HG02610 (cell line): ENCODE measurements around the gene MUSK.
"Not testable (repeated sequence)": the region's sequence is repeated elsewhere in the genome, so short reads cannot be mapped to it uniquely, and the experiment has no call there.

Experiments
- ATAC-seq: cut with Tn5 transposase; IDR thresholded peaks from one replicate; pipeline ENCODE4 v1.9.1; 2021; ENCODE audit warnings: mild to moderate bottlenecking, moderate library complexity; ENCODE audit not compliant: unreplicated experiment

The MUSK gene

DNA sequence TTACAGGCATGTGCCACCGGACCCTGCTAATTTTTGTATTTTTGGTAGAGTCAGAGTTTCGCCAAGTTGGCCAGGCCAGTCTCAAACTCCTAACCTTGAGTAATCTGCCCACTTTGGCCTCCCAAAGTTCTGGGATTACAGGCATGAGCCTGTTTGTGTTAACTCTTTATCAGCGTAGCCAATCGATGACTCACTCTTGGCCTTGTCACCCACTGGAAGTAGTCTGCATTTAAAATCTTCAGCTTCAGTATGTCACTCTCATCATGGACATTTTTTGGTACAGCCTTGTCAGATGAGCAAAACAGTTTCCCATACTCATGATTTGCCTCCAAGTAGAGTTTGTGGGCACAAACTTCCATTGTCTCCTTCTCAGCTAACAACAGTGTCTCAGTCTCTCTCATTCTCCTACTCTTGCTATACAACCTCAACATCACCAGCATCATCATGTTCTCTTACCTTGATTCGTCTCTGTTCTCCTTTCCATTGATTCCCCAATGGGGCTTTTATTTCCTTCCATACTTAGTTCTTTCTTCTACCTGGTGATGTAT lies 22.5 kb downstream of the MUSK start:
- no peak for ATAC-seq

DNA sequence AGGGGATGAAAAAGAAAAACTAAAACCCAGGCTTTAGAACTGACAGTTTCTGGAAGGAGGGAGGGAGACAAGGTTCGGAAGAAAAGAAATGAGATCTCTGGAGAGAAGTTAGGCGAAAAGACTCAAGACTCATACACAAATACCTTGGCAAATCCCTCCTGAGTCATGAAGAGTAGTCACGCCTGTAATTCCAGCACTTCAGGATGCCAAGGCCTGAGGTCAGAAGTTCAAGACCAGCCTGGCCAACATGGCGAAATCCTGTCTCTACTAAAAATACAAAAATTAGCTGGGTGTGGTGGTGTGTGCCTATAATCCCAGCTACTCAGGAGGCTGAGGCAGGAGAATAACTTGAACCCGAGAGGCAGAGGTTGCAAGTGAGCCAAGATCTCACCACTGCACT lies 27.3 kb downstream of the MUSK start:
- ATAC-seq, result not testable (repeated sequence)

DNA sequence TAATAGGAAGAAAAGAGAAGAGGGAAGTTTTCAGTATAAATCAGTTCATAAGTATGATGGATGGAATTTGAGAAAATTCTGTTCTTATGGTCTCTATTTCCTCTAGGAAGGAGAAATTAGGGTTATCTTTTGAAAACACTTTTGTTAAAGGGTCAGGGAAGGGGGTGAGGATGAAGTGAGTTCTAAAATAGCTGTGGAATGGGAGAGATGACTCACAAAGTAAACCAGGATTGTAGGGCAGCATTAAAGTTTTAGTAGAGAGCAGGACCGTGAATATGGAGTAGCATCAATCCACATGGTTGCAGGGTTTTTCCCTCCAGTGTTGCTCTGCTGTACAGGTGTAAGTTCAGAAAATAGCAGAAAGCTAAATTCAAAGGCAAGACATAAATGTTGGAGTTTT lies 32.4 kb downstream of the MUSK start:
- no peak for ATAC-seq

DNA sequence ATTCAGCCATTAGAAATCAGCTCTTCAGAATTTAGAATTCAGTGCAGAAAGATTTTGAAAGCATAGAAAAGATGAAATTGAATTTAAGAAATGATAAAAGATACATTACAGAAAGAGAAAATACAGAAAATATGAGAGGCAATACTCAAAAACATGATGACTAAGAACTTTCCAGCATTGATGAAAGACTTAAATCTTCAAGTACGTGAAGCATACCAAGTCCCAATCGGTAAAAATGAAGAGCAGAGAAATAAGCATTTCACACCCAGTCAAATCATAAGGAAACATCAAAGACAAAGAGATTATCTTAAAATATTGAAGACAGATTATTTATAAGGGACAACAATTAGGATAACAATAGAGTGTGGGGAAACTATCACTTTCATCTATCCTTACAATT lies 35.1 kb downstream of the MUSK start:
- no peak for ATAC-seq

DNA sequence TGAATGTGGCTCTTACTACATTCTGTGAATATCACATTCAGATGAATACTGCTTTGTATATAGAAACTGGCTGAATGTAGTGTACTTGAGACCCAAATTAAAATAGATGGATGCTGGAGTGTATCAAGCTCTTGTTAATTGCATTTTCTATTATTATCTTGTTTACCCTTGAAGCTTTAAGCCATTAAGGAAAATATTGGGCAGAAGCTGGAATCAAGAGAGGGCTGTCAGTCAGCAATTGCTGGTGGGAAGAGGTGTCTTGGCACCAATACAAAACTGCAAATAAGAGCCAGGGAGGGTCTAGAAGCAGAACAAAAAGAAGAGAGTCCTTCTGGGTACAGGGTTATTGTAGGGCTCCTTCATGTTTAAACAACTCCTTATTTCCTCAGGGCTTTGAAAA lies 38.8 kb downstream of the MUSK start:
- no peak for ATAC-seq

DNA sequence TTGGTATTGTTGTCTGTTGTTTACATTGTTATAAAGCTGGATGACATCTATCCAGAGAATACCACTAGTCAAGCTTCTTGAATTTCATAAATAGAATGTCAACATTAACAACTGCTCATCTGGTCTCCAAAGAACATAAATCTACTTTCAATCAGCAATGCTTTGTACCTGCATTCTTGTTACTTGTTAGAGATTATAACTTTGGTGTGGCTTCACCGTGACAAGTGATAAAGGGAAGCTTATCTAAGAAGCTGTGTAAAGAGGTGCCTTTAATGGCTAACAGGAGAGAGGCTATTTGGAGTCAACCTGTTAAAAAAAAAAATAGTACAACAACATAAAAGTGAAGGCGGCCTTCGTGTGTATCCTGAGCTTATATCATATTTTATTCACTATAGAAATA lies 41.8 kb downstream of the MUSK start:
- no peak for ATAC-seq

DNA sequence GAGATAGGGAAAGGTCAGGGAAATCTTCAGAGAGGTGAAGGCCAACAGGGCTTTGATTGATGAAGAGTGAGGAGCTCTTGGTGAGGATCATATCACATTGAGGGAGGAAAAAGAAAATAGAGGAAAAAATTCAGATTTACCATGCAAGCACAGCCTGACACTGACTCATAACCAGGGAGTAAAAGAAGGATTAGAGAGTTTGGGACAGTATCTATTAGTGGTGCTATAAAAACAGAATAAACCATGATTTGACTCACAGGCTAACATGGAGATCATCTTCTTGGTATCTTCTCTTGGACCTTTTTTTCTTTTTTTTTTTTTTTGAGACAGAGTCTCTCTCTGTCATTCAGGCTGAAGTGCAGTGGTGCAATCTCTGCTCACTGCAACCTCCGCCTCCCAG lies 44.4 kb downstream of the MUSK start:
- ATAC-seq, result no peak

DNA sequence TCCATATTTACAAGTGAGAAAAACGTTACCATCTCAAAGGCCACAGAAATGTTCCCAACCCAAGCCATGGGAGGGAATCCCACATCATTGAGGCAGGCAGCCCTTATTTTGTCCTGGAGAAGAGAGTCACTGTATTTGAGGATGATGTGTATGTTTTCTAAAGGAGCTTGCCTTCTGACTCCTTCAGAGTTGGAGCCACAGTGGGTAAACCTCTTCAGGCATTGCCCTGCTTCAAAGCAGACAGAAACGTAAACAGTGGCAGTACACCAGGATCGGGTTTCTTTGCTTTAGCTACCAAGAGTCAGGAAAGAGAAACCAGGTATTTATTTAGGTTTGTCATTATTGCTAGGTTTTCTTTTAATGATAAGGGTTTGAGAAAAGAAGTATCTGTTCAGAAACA lies 45.7 kb downstream of the MUSK start:
- ATAC-seq, result no peak

DNA sequence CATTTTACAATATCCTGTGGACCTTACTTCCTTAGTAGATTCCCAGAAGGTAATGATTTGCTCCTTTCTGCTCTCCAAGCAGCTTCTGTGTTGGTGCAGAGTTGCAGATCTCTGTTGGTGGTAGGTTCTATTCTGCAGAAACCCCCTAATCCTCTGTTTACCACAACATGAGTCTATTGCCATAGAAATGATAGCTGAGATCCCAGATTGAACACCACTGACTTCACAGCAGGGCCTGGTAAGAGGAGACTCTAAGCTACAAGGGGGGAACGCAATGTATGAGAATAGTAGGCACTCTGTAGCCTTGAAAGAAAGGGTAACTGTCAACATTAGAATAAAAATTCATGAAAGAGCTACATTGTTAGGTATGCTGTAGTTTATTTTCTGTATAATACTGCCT lies 59.5 kb downstream of the MUSK start:
- no peak for ATAC-seq

DNA sequence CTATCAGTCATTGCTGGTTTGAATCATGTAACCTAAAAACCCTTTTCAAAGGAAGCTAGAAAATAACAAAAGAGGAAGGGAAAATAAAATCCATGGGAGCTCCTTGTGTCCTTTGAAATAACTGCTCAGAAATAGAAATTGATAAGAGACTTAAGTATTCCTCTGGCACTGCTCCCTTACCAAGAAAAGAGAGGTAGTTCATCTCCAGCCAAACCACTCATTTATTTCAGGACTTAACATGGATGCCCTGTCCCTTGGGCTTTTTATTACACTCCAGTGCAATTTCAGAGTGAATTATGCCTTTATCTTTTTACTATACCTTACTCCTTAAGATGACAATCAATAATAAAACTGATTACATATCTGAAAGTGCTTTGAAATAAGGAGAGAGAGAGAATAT lies 61.0 kb downstream of the MUSK start:
- no peak for ATAC-seq

DNA sequence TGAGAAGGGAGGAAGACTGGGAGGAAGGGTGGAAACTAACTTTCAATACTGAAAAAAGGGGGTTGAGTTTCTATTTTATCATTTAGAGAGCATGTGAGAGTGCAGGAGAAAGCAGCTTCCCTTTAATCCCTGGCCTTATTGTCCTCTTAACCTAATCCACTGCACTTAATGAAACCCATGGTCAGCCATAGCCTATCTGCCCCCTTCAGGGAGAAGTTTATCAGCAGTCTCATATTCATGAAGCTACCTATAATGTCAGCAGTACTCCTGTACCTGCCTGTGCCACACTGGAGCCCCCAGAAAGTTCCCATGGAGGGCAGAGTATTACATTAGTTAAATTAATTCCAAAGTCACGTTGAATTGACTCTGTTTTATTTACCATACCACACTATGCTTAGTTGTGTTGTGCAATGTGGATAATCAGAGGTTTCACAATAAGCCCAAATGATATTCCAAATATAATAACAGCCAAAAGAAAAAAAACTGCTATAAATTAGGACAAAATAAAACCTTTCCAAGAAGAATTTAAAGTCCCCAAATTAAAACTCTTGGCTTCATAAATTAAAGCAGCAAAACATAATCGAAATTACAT lies 62.9 kb downstream of the MUSK start:
- no peak for ATAC-seq

DNA sequence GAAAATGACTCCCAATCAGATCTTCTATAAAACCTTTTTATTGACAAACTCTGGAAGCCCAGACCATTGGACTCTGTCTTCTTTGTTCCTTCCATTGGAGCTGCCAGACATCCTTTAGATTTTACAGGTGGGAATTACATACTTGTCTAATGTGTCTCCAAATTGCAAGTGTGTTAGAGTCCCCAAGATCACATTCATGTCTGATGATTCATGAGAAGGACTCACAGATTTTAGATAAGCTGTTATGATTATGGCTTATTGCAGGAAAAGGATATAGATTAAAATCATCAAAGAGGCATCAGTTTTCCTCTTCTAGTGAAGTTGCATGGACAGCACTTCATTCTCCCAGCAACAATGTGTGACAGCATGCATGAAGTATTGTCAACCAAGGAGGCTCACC lies 70.4 kb downstream of the MUSK start:
- no peak for ATAC-seq

DNA sequence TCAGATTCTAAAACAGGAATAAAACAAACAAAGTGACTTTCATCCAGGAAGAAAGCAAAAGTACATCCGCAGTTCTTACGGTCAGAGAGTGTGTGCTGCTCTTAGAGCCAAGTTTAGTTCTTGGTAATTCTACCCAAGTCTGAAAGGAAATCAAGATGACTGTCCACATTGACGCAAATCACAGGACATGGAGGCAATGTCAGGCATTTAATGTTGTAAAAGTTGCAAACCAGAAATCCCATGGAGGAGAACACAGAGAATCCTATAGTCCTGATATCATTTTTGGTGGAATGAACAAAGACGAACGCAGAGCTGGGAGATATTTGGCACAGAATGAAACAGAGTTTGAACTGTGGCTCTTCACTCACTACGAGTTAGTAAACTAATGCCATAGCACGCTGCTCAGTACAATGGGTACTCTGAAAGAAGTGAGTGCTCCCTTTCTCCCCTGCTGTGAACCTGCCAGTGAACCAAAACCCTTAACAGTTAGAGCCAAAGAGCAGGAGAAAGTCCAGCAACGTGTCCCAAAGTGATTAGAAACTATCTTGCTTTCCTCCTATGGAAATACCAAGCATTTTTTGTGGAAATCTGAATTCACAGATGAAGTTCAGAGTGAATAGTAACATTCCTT lies 74.3 kb downstream of the MUSK start:
- ATAC-seq, result no peak

DNA sequence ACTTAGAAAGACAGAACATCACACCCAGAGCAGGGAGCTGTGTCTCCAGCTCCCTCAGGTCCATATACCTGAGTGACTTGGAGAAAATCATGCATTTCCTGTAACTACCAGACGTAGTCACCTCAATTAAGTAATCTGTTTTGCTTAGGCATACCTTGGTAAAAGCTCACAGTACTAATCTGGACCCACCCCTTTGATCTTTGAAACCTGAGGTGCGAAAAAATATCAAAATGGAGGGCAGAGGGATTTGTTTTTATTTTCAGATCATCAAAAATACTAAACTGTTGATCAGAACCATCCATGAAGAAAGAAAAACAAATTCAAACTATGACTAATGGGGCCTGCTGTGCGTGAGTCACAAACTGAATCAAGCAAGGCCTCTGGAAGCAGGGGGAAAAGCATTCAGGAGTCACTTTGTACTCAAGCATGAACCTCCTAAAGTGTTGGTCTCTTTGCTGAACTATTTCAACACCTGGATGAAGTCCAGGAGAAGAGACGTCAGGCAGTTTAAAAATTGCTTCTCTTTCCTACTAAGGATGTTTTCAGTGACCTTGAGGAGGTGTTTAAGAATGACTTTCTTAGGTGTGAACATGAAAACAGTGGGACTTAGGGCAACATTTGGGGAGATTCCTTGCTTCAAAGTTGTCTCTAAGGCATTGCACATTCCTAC lies 76.3 kb downstream of the MUSK start:
- no peak for ATAC-seq

DNA sequence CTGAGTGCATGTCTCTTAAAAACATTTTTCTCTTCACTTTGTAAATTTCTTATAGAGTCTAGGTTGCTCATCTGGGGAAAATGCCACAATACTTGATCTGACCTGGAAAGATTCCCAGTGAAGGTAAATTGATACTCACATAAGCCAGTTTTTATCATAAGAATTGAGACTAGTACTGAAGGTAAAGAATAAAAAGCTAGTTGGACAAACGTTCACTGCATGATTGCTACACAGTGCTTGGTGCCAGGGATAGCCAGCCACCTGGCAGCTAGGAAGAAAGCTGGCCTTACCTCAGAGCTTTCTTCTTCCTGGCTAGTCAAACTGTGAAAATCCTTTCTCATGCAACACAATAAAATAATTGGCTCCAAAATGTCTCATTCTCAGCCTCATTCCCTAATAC lies 77.1 kb downstream of the MUSK start:
- no peak for ATAC-seq

DNA sequence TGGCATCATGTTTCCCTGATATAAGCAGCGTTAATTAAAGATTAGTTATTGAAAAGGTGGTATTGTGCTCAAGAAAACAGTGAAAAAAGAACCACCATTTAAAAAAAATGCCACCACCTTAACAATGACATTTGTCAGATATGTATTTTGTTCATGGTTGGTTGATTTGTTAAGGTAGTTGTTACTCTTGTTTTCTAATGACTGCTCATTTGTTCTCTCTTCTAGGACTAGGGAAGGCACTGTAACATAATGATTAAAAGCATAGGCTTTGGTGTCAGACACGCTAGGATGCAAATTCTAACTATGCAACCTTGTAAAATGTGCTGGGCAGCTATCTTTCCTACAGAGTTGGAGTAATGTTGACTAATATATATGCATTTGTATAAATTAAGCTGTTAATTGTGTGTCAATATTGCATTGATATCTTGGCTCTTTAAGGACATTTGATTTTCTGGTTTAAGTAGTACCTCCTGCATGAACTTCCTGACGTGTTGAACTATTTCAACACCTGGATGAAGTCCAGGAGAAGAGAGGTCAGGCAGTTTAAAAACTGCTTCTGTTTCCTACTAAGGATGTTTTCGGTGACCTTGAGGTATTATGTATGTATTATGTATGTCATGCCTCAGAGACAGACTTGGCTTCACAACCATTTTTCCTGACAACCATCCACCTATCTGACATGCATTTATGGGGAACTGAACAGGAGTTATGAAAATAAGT lies 77.8 kb downstream of the MUSK start:
- no peak for ATAC-seq

DNA sequence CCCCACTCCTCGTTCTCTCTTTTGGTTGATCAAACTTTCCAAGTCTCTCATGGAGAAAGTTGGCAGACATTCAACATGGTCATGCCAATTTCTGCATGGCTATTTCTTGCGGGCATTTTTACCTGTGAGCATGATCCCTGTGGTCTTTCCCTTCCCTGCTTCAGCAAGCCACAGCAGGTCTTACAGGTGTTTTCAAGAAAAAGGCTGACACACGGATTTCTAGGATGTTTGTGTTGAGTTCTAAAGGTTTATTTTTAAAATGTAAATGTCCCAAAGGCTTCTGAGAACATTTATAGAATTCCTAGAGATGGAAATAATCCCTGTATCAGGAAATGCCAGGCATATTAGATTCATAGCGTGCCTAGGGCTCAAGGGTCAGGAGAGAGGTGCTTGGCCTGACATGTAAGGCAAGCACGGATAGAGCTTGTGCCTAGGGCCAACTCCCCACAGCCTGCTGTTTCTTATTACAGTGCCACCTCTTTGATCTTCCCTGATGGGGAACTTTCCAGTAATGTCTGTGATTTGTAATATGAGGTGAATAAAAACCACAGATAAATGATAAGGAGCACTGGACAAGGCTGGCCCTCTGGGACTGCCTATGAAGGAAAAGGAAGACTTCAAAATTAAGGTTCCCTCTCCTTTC lies 79.8 kb downstream of the MUSK start:
- ATAC-seq, result no peak

DNA sequence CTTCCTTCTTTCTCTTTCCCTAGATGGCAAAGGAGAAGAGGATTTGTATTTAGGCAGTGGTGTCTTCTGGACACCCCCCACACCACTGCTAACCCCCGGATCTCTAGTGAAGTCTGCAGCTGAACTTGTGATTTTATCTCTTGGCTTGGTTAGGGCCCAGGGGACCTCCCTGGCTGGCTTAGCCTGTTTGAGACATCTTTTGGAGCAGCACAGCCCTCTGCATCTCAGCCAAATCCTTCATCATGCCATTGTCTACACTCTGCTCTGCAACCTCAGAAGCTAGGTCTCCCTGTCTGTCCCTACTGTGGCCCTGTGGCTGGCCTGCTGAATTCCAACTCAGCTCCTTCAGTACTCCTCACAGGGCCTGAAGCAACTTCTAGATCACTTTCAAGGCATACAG lies 81.7 kb downstream of the MUSK start:
- ATAC-seq, result no peak

DNA sequence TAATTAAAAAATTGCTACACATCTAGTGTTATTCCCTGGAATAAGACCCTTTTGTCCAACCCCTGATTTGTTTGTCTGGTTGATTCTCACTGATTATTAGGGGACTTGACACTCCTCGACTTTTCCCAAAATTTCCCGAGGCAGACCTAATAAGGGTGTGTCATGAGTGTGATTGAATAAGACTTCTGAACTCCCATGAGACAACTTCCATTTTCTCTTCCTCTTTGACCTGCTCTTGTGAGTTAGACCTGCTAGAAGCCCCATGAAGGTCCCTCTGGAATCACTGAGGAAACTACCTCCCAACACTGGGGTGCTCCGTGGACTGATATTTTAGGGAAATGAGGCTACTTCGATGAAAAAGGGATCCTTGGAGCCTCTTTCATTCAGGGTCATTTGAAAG lies 83.4 kb downstream of the MUSK start:
- no peak for ATAC-seq

DNA sequence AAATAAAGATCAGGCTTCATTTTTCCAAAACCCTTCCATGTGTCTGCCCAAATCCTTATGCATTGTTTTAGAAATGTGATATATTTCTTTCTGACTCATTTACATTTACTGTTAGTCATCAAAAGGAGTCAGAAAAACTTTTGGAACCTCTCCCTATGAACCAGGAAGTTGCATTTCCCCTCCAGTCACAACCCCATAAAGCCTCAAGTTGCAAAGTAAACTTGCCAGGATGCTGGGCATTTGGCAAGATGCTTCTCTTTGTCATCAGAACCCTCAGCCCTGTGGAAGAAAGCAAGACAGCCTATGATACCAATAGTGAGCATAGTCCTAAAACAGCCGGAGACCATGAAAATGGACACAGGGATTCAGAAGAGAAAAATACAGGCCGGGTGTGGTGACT lies 84.2 kb downstream of the MUSK start:
- no peak for ATAC-seq

DNA sequence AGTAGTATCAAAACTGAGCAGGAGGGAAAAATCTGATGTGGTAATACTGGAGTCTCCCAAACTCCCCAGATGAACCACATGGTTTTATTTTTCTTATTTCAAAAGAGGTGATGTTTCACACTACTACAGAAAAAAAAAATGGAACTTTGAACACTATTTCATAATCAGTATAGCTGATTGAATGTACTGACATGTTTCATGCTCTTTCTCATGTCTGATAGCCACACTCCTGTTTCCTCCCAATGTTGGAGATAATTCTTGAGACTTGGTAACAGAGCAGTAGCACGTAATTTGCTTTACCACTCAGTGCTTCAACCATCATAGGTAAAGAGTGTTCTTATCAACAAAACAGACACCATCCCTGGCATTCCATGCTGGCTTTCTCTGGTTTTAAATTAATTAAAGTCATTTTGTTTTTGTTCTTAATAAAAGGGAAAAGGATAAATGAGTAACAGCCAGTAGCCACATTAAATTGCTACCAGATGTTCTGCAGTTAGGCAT lies 85.2 kb downstream of the MUSK start:
- no peak for ATAC-seq
